Osteoblast (primary cell): ENCODE measurements around the gene CEP85. TPM values are rescaled to one million over a fixed set of nuclear protein-coding genes. Genes with fewer than 3 reads are reported as not detected.

Experiments
- DNase-seq: peaks from one replicate; pipeline ENCODE4 v3.0.0; 2011; ENCODE audit warnings: low spot score, mixed read lengths; ENCODE audit not compliant: insufficient read length; ENCODE audit errors: missing footprints
- H2AFZ ChIP-seq: 2 replicates; pipeline ENCODE4 v1.6.0; 2011; ENCODE audit warnings: mild to moderate bottlenecking, low read length
- H3K27ac ChIP-seq: 2 replicates; pipeline ENCODE4 v1.5.1; 2011; ENCODE audit warnings: mild to moderate bottlenecking, low read depth, low read length, moderate library complexity
- H3K27me3 ChIP-seq: 2 replicates; pipeline ENCODE4 v1.6.0; 2012; ENCODE audit warnings: mild to moderate bottlenecking, control low read depth, inconsistent platforms, low read length, moderate library complexity; ENCODE audit not compliant: insufficient read depth
- H3K36me3 ChIP-seq: 2 replicates; pipeline ENCODE4 v1.5.1; 2011; ENCODE audit warnings: mild to moderate bottlenecking, low read length, control low read depth, moderate library complexity; ENCODE audit not compliant: insufficient read depth
- H3K4me1 ChIP-seq: 2 replicates; pipeline ENCODE4 v1.5.1; 2011; ENCODE audit warnings: mild to moderate bottlenecking, low read length, control low read depth, moderate library complexity; ENCODE audit not compliant: insufficient read depth
- H3K4me2 ChIP-seq: 2 replicates; pipeline ENCODE4 v1.6.0; 2011; ENCODE audit warnings: mild to moderate bottlenecking, low read length; ENCODE audit not compliant: insufficient read depth
- H3K4me3 ChIP-seq: fragments of 200-600 bp; sonication (generic); 3 replicates; pipeline ENCODE4 v1.5.1; 2012; ENCODE audit warnings: mild to moderate bottlenecking, low read length, inconsistent platforms; ENCODE audit not compliant: insufficient read depth
- H3K79me2 ChIP-seq: 2 replicates; pipeline ENCODE4 v1.6.0; 2012; ENCODE audit warnings: mild to moderate bottlenecking, low read length, control low read depth, inconsistent platforms; ENCODE audit not compliant: insufficient read depth
- H3K9me3 ChIP-seq: 2 replicates; pipeline ENCODE4 v1.5.1; 2011; ENCODE audit warnings: low read depth, low read length, control low read depth
- H4K20me1 ChIP-seq: 2 replicates; pipeline ENCODE4 v1.6.0; 2012; ENCODE audit warnings: mild to moderate bottlenecking, low read length, control low read depth; ENCODE audit not compliant: insufficient read depth
- CTCF ChIP-seq: IDR thresholded peaks from 2 replicates; pipeline ENCODE4 v1.5.1; 2011; ENCODE audit warnings: mild to moderate bottlenecking, low read depth, low read length, moderate library complexity; ENCODE audit errors: extremely low read depth
- total RNA-seq: library from RNA; depleted of rRNA; stranded (reverse); fragments of >200 nt; gene quantifications from 2 replicates; pipeline ENCODE4 v1.2.3, GENCODE V29; 2012

CEP85 gene
- total RNA-seq, 1 donor, result 8.0 TPM

- Histone ChIP-seq H3K4me3 (peak overlapping the region; percentile 88), H3K36me3 (peaks cover 41% of the 10 kb centered on the region), H3K27me3 (no peaks in the 10 kb centered on the region), H4K20me1 (peaks cover 25% of the 10 kb centered on the region), H3K9me3 (no peaks in the 10 kb centered on the region), H2AFZ (no peak overlapping the region), H3K4me2 (peak overlapping the region; percentile 90), H3K79me2 (peaks cover 46% of the 10 kb centered on the region), H3K27ac (peak overlapping the region; percentile 76), H3K4me1 (peaks cover 85% of the 10 kb centered on the region)
- DNase-seq, result peak; percentile 95
- TF ChIP-seq CTCF, result no peak
Observed at GRCh38 chr1:26280333-26281042, 46.5 kb downstream of the CEP85 start.

- H3K4me3 ChIP-seq, result peak overlapping the region; percentile 88
- H3K4me2 ChIP-seq, result peak overlapping the region; percentile 90
- peak overlapping the region; percentile 76 for H3K27ac ChIP-seq
- peaks cover 76% of the 10 kb centered on the region for H3K4me1 ChIP-seq
- peaks cover 46% of the 10 kb centered on the region for H3K79me2 ChIP-seq
- peaks cover 41% of the 10 kb centered on the region for H3K36me3 ChIP-seq
- H4K20me1 ChIP-seq, result peaks cover 25% of the 10 kb centered on the region
- no peaks in the 10 kb centered on the region for H3K9me3 ChIP-seq
- peak; percentile 92 for DNase-seq
- no peak for TF ChIP-seq CTCF
- no peaks in the 10 kb centered on the region for H3K27me3 ChIP-seq
- H2AFZ ChIP-seq, result no peak overlapping the region
Observed at GRCh38 chr1:26281091-26281958, 47.3 kb downstream of the CEP85 start.

GRCh38 chr1:26281971-26282370 is 48.0 kb downstream of the CEP85 start:
- H3K27ac ChIP-seq, result peak overlapping the region; percentile 76
- peaks cover 46% of the 10 kb centered on the region for H3K79me2 ChIP-seq
- no peak overlapping the region for H2AFZ ChIP-seq
- no peak for TF ChIP-seq CTCF
- peak overlapping the region; percentile 90 for H3K4me2 ChIP-seq
- peak overlapping the region; percentile 88 for H3K4me3 ChIP-seq
- peaks cover 35% of the 10 kb centered on the region for H3K36me3 ChIP-seq
- peaks cover 73% of the 10 kb centered on the region for H3K4me1 ChIP-seq
- peaks cover 25% of the 10 kb centered on the region for H4K20me1 ChIP-seq
- DNase-seq, result peak; percentile 75
- no peaks in the 10 kb centered on the region for H3K9me3 ChIP-seq
- H3K27me3 ChIP-seq, result no peaks in the 10 kb centered on the region

- Histone ChIP-seq H4K20me1 (peaks cover 25% of the 10 kb centered on the region), H3K9me3 (no peaks in the 10 kb centered on the region), H2AFZ (no peak overlapping the region), H3K4me3 (no peak overlapping the region), H3K36me3 (peaks cover 30% of the 10 kb centered on the region), H3K27ac (peak overlapping the region; percentile 66), H3K4me1 (peaks cover 73% of the 10 kb centered on the region), H3K27me3 (no peaks in the 10 kb centered on the region), H3K4me2 (no peak overlapping the region), H3K79me2 (peaks cover 46% of the 10 kb centered on the region)
- peak; percentile 76 for DNase-seq
- no peak for TF ChIP-seq CTCF
Observed at GRCh38 chr1:26282401-26282918, 48.5 kb downstream of the CEP85 start.
